HepG2 (cell line): ENCODE measurements around the gene SF3B2. TPM values are rescaled to one million over a fixed set of nuclear protein-coding genes. Genes with fewer than 3 reads are reported as not detected.

Source experiments
- ATAC-seq: fragments of 200-7000 bp; cut with Tn5 transposase; 3 replicates; pipeline ENCODE4 v1.9.1; 2020; ENCODE audit warnings: mild to moderate bottlenecking, moderate library complexity
- BruUV-seq: library from RNA; stranded (reverse); fragments of 400-500 nt; replicated peaks from 2 replicates; lab custom pipeline; 2021; lab: Mats Ljungman, UMichigan
- CTCF ChIA-PET: fragments of 300-600 bp; formaldehyde crosslinking; extraction: SDS; loops from one replicate; lab custom pipeline; 2021; ENCODE audit warnings: low total read pairs, inconsistent platforms, low intra/inter-chr PET ratio; lab: Yijun Ruan, JAX
- POLR2A ChIA-PET: fragments of 350-600 bp; sonication (Branson Sonifier 250); formaldehyde crosslinking; loops from one replicate; lab custom pipeline; 2020; ENCODE audit warnings: antibody characterized with exemption, inconsistent platforms; lab: Yijun Ruan, JAX
- DNase-seq: peaks from one replicate; pipeline ENCODE4 v3.0.0-alpha.2; 2015; ENCODE audit warnings: low spot score
- FAIRE-seq: peaks from 3 replicates; lab custom pipeline; 2011; peaks lifted over from hg19 to GRCh38; lab: Jason Lieb, UNC
- H2AFZ ChIP-seq: one replicate; pipeline ENCODE4 v1.6.1; 2011; ENCODE audit warnings: low read length, inconsistent platforms
- H3K27ac ChIP-seq: fragments of 300-600 bp; 3 replicates; pipeline ENCODE4 v1.8.0; 2011; ENCODE audit warnings: mixed run types, mild to moderate bottlenecking, mixed read lengths, low read length, inconsistent platforms; ENCODE audit not compliant: insufficient read depth; ENCODE audit errors: extremely low read length
- H3K27me3 ChIP-seq, 2 experiments: fragments of 200-600 bp in 1 of 2; 2 replicates in 1 of 2; 3 replicates in 1 of 2; pipeline versions ENCODE4 v1.6.0 to v1.8.0; 2011; ENCODE audit warnings: low read length in 2 of 2, mild to moderate bottlenecking in 2 of 2, moderate library complexity in 2 of 2, inconsistent platforms in 1 of 2; ENCODE audit not compliant: insufficient read depth in 2 of 2, control insufficient read depth in 1 of 2
- H3K36me3 ChIP-seq, 2 experiments: fragments of 200-600 bp in 1 of 2; replicated peaks in 1 of 2; 2 replicates in 1 of 2; 3 replicates in 1 of 2; pipeline versions ENCODE4 v1.5.1 to v1.8.0; 2011; ENCODE audit warnings: low read length in 2 of 2, inconsistent platforms in 1 of 2; ENCODE audit not compliant: insufficient read depth in 2 of 2, control insufficient read depth in 1 of 2
- H3K4me1 ChIP-seq: 2 replicates; pipeline ENCODE4 v1.5.1; 2012; ENCODE audit warnings: low read length, inconsistent platforms; ENCODE audit not compliant: insufficient read depth
- H3K4me2 ChIP-seq: 2 replicates; pipeline ENCODE4 v1.6.0; 2011; ENCODE audit warnings: low read depth, low read length, inconsistent platforms
- H3K4me3 ChIP-seq, 3 experiments: fragments of 200-600 bp in 1 of 3; sonication (generic), shearing (Covaris generic) in 1 of 3; replicated peaks in 1 of 3; 2 replicates each; pipeline ENCODE4 v1.5.1; 2011 to 2016; ENCODE audit warnings: low read length in 3 of 3, inconsistent platforms in 2 of 3, low read depth in 2 of 3, mild to moderate bottlenecking in 2 of 3, control low read depth in 1 of 3, mixed read lengths in 1 of 3; ENCODE audit not compliant: insufficient read depth in 1 of 3
- H3K79me2 ChIP-seq: one replicate; pipeline ENCODE4 v1.6.1; 2011; ENCODE audit warnings: low read length, inconsistent platforms; ENCODE audit not compliant: insufficient read depth
- H3K9ac ChIP-seq: 2 replicates; pipeline ENCODE4 v1.6.0; 2011; ENCODE audit warnings: mild to moderate bottlenecking, low read depth, low read length, inconsistent platforms; ENCODE audit not compliant: insufficient read depth
- H3K9me3 ChIP-seq: 2 replicates; pipeline ENCODE4 v1.5.1; 2012; ENCODE audit warnings: mild to moderate bottlenecking, low read length
- H4K20me1 ChIP-seq: 2 replicates; pipeline ENCODE4 v1.6.0; 2011; ENCODE audit warnings: inconsistent platforms, mild to moderate bottlenecking, low read length, moderate library complexity; ENCODE audit not compliant: insufficient read depth
- ARNT2 ChIP-seq: sonication (generic); formaldehyde crosslinking; IDR thresholded peaks from 2 replicates; pipeline ENCODE4 v1.8.0; 2022; ENCODE audit warnings: mild to moderate bottlenecking, low read depth, missing genetic modification reagents, moderate library complexity
- NCOA1 ChIP-seq: sonication (generic); formaldehyde crosslinking; IDR thresholded peaks from 2 replicates; pipeline ENCODE4 v1.9.0; 2021; ENCODE audit warnings: missing genetic modification reagents
- ZNF263 ChIP-seq: sonication (generic); formaldehyde crosslinking; IDR thresholded peaks from 2 replicates; pipeline ENCODE4 v1.4.0; 2020; ENCODE audit warnings: missing genetic modification reagents
- ZNF614 ChIP-seq: IDR thresholded peaks from 2 replicates; pipeline ENCODE4 v1.6.1; 2018; ENCODE audit warnings: missing biosample characterization, missing genetic modification reagents, inconsistent platforms, borderline replicate concordance
- ZNF629 ChIP-seq: sonication (generic); formaldehyde crosslinking; conservative IDR thresholded peaks from 2 replicates; pipeline ENCODE4 v1.5.0; 2020; ENCODE audit warnings: missing genetic modification reagents
- ZNF652 ChIP-seq: IDR thresholded peaks from 2 replicates; pipeline ENCODE4 v1.6.1; 2016; ENCODE audit warnings: low read depth, borderline replicate concordance
- ZNF678 ChIP-seq: sonication (generic); formaldehyde crosslinking; IDR thresholded peaks from 2 replicates; pipeline ENCODE4 v1.4.0; 2020; ENCODE audit warnings: mild to moderate bottlenecking, missing genetic modification reagents
- WGBS: methylation state at CpG from one replicate; pipeline ENCODE4 v1.1.6; 2017; ENCODE audit warnings: low lambda C conversion rate; 5-methylcytosine and 5-hydroxymethylcytosine counted together
- in situ Hi-C: cut with HindIII; loops from 2 replicates; pipeline ENCODE4 v1.10.0; 2017; ENCODE audit warnings: low pct_unique_long_range_greater_than_20kb; ENCODE audit not compliant: extremely low pct_ligation_motif_present
- intact Hi-C: fragments of 100-400 bp; cut with micrococcal nuclease; formaldehyde crosslinking; loops from one replicate; pipeline ENCODE4 v1.10.0; 2022; ENCODE audit not compliant: unreplicated experiment
- polyA plus RNA-seq, 8 experiments: library from polyadenylated mRNA; depleted of rRNA in 3 of 8; stranded (reverse) in 7 of 8; unstranded in 1 of 8; fragments of >200 nt; fragmentation: Illumina TruSeq in 4 of 8; extraction: Trizol in 4 of 8; gene quantifications; 2 replicates each; pipeline versions ENCODE4 v1.2.1 to v1.2.3, GENCODE V29; 2011 to 2016; ENCODE audit warnings: low read depth in 4 of 8, missing spikeins in 1 of 8, mixed read lengths in 1 of 8; ENCODE audit not compliant: insufficient read depth in 1 of 8
- total RNA-seq, 5 experiments: library from RNA; depleted of rRNA; stranded (reverse); fragments of >200 nt; fragmentation: Illumina TruSeq; extraction: Trizol; gene quantifications; 2 replicates each; pipeline ENCODE4 v1.2.3, GENCODE V29; 2016; ENCODE audit warnings: low read depth in 1 of 5
- TF ChIP-seq, protein P1 (sequence below): sonication (generic); formaldehyde crosslinking; IDR thresholded peaks from 2 replicates; pipeline ENCODE4 v1.5.1; 2020; ENCODE audit warnings: mild to moderate bottlenecking, missing genetic modification reagents
- TF ChIP-seq, protein P2 (sequence below): sonication (generic); formaldehyde crosslinking; IDR thresholded peaks from 2 replicates; pipeline ENCODE4 v1.4.0; 2020; ENCODE audit warnings: mild to moderate bottlenecking, low read depth, missing genetic modification reagents

Gene SF3B2
- total and polyA plus RNA-seq, 2 of the 13 experiments (the other 11 are each of a cell fraction or from before 2014, with no cell fraction given), result 70.4 to 153 TPM

DNA sequence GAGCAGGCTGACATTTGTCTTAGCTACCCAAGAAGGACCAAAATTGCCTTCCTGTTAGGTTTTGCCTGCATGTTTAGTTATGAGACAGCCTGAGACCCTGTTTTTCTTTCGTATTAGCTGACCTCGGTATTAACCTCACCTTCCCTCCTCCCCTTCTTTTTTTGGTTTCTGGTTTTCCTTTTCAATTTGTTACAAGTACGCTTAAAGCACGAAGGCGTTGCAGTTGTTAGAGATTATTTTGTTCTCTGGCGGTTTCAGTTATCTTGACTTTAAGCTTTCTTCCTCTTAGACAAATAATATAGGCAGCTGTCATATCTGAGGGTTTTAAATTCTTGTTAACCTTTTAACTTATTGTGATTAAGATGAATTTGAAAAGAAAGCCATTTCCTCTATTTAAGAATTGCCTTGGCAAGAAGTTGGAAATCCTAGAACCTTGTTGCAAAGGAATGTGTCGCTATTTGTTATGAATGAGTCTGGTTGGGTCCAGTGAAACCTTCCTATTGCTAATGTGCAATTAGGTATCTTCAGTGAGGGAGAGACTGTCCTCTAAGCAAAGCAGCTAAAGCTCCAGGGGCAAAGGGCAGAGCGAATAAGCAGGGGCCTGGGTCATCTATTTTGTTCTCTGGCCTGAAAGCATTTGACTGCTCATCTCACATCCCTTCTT, 63.6 kb downstream of the SF3B2 start (continued):
- TF ChIP-seq ZNF678 (CRISPR knock-in tag) (no peak), ZNF629 (no peak), ZNF614 (CRISPR knock-in tag) (0 out of 2 replicates have a peak, but pooled peaks have one; percentile 20), ARNT2 (CRISPR knock-in tag) (no peak), NCOA1 (CRISPR knock-in tag) (no peak)
- TF ChIP-seq, protein P1, sequence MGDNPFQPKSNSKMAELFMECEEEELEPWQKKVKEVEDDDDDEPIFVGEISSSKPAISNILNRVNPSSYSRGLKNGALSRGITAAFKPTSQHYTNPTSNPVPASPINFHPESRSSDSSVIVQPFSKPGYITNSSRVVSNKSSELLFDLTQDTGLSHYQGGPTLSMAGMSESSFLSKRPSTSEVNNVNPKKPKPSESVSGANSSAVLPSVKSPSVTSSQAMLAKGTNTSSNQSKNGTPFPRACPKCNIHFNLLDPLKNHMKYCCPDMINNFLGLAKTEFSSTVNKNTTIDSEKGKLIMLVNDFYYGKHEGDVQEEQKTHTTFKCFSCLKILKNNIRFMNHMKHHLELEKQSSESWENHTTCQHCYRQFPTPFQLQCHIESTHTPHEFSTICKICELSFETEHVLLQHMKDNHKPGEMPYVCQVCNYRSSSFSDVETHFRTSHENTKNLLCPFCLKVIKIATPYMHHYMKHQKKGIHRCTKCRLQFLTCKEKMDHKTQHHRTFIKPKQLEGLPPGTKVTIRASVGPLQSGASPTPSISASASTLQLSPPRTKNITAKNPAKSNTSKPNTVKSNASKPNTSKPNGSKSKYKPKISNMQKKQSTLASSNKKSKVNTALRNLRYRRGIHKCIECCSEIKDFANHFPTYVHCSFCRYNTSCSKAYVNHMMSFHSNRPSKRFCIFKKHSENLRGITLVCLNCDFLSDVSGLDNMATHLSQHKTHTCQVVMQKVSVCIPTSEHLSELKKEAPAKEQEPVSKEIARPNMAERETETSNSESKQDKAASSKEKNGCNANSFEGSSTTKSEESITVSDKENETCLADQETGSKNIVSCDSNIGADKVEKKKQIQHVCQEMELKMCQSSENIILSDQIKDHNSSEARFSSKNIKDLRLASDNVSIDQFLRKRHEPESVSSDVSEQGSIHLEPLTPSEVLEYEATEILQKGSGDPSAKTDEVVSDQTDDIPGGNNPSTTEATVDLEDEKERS (CRISPR knock-in tag), result no peak

DNA sequence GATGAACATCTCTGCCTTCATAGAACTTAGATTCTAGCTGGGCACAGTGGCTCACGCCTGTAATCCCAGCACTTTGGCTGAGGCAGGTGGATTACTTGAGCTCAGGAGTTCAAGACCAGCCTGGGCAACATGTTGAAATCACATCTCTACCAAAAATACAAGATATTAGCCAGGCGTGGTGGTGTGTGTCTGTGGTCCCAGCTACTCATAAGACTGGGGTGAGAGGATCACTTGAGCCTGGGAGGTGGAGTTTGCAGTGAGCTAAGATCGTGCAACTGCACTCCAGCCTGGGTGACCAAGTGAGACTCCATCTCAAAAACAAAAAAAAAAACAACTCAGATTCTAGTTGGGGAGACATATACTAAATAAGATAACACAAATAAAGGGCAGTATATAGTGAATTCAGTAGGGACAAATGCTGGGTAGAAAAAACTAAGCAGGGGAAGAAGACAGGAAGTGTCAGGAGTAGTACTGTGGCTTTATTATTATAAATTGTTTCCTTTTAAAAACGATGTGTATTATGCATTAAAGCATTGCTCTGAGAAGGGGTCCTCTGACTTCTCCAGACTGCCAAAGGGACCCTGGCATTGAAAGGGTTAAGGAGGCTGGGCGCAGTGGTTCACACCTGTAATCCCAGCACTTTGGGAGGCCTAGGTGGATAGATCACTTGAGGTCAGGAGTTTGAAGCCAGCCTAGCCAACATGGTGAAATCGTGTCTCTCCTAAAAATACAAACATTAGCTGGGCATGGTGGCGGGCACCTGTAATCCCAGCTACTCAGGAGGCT, 64.6 kb downstream of the SF3B2 start:
- Histone ChIP-seq H3K9me3 (no peaks in the 10 kb centered on the region), H3K4me1 (peaks cover 91% of the 10 kb centered on the region), H3K4me3 (no peak overlapping the region), H2AFZ (no peak overlapping the region), H4K20me1 (no peaks in the 10 kb centered on the region), H3K9ac (no peak overlapping the region), H3K79me2 (peaks cover 2% of the 10 kb centered on the region)
- no TSS peak for BruUV-seq
- ATAC-seq, result no peak
- in situ Hi-C loops (no loop called here), intact Hi-C loops (loop anchor here (5.0 kb wide), 1 partner anchor 44 kb away; the partner anchor contains the start of gene PACS1)
- TF ChIP-seq ZNF652 (CRISPR knock-in tag) (peak; percentile 62; the same call in 1 of the 2 replicates), ZNF263 (CRISPR knock-in tag) (no peak)
- TF ChIP-seq, protein P2, sequence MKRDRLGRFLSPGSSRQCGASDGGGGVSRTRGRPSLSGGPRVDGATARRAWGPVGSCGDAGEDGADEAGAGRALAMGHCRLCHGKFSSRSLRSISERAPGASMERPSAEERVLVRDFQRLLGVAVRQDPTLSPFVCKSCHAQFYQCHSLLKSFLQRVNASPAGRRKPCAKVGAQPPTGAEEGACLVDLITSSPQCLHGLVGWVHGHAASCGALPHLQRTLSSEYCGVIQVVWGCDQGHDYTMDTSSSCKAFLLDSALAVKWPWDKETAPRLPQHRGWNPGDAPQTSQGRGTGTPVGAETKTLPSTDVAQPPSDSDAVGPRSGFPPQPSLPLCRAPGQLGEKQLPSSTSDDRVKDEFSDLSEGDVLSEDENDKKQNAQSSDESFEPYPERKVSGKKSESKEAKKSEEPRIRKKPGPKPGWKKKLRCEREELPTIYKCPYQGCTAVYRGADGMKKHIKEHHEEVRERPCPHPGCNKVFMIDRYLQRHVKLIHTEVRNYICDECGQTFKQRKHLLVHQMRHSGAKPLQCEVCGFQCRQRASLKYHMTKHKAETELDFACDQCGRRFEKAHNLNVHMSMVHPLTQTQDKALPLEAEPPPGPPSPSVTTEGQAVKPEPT (CRISPR knock-in tag), result no peak
- TF ChIP-seq, all 625 proteins: peak for 1
- no peaks in the 10 kb centered on the region for H3K36me3 ChIP-seq
- 0 out of 2 replicates have a peak overlapping the region, but pooled peaks have one; percentile 72 for H3K4me2 ChIP-seq
- FAIRE-seq, result no peak
- POLR2A ChIA-PET, result interaction anchor here (1.2 to 1.8 kb wide), 4 partner anchors 36 to 171 kb away, joined by 3 to 4 read pairs (median 3); partner anchors contain the start of gene SF3B2
- DNase-seq, result no peak
- CTCF ChIA-PET, result no interaction called here
- peak overlapping the region; percentile 64 for H3K27ac ChIP-seq
- WGBS, result 81% methylated on average over 7 of the region's 7 CpGs
- no peaks in the 10 kb centered on the region for H3K27me3 ChIP-seq
